ENCODE data around the gene HIPK2. TPM values are rescaled to one million over a fixed set of nuclear protein-coding genes. Genes with fewer than 3 reads are reported as not detected.

Gene HIPK2
- total and polyA plus RNA-seq, 10 of the 15 experiments (the other 5 are each of a cell fraction or from before 2014, with no cell fraction given), result 1.7 to 39.0 (median 9.4) TPM

DNA sequence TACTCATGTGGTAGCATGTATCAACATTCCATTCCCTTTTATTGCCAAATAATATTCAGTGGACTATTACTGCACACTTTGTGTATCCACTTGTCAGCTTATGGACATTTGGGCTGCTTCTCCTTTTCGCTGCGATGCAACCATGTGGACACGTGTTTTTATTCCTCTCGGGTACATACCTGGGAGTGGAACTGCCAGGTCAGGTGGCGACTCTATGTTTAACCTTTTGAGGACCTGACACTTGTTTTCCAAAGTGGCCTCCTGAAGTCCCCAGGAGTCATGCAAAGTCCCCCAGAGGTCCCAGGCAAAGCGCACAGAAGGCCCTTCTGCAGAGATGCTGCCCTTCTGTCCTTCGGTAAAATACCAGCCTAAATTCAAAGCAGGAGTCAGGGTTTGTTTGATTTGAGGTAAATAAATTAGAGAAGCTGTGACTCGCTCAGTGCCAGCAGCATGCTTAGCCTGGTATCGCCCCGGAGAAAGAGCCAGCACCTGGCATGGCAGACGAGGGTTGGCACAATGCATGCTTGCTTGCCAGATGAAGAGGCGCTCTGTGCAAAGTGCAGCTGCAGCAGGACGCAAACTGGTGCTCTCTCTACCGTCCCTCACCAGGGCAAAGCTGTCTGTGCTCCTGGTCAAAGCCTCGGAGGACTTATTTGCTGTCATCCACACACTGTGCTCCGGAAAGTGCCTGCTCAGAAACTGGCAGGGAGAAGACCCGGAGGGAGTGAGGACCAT lies 37.8 kb downstream of the HIPK2 start (continued):
- TF ChIP-seq, protein P1, sequence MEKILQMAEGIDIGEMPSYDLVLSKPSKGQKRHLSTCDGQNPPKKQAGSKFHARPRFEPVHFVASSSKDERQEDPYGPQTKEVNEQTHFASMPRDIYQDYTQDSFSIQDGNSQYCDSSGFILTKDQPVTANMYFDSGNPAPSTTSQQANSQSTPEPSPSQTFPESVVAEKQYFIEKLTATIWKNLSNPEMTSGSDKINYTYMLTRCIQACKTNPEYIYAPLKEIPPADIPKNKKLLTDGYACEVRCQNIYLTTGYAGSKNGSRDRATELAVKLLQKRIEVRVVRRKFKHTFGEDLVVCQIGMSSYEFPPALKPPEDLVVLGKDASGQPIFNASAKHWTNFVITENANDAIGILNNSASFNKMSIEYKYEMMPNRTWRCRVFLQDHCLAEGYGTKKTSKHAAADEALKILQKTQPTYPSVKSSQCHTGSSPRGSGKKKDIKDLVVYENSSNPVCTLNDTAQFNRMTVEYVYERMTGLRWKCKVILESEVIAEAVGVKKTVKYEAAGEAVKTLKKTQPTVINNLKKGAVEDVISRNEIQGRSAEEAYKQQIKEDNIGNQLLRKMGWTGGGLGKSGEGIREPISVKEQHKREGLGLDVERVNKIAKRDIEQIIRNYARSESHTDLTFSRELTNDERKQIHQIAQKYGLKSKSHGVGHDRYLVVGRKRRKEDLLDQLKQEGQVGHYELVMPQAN (conservative IDR thresholded peaks at IDR 0.05), result no peak
- TF ChIP-seq NFIC (IDR thresholded peaks at IDR 0.05; ENCODE audit: low read depth, low read length), result no peak
- TF ChIP-seq BHLHE40 (IDR thresholded peaks at IDR 0.05; ENCODE audit: borderline replicate concordance in 1 of 2, low read depth in 2 of 2, low read length in 1 of 2), result no peak
- TF ChIP-seq BCL3 (IDR thresholded peaks at IDR 0.05; ENCODE audit: borderline replicate concordance, insufficient read depth, low read depth, low read length, poor library complexity, severe bottlenecking), result no peak
- TF ChIP-seq RELB (IDR thresholded peaks at IDR 0.05; ENCODE audit: low read depth), result no peak

Measured in GM12878 (cell line).